ENCODE results near the gene ANKRD28. TPM values are rescaled to one million over a fixed set of nuclear protein-coding genes. Genes with fewer than 3 reads are reported as not detected.

The ANKRD28 gene
- total RNA-seq, 6 experiments from 2014 or later: 80.4 to 96.3 (median 90.4) TPM

DNA sequence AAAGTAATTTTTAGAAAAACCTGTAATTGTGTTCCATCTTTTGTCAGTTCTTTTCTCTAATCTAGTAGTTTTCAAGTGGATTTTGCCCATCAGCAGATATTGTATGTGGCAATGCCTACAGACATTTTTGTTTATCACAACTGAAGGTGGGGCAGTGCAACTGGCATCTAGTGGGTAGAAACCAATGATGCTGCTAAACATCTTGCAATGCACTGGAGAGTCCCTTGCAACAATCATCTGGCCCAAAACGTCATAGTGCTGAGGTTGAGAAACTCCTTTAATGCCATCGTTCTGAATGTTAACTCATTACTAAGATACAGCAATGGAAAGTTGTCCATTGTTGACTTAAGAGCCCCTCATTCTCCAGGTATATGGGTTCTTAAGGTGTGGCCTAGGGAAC, 116.1 kb downstream of the ANKRD28 start:
- Mint-ChIP-seq H3K4me3 (no peak overlapping the region), H3K27me3 (ENCODE audit: insufficient read depth) (no peaks in the 10 kb centered on the region), H3K27ac (no peak overlapping the region), H3K9me3 (no peaks in the 10 kb centered on the region), H3K36me3 (ENCODE audit: low read depth) (peaks cover 43% of the 10 kb centered on the region), H3K4me1 (ENCODE audit: low read depth) (peaks cover 27% of the 10 kb centered on the region)
- TF ChIP-seq, protein P1, sequence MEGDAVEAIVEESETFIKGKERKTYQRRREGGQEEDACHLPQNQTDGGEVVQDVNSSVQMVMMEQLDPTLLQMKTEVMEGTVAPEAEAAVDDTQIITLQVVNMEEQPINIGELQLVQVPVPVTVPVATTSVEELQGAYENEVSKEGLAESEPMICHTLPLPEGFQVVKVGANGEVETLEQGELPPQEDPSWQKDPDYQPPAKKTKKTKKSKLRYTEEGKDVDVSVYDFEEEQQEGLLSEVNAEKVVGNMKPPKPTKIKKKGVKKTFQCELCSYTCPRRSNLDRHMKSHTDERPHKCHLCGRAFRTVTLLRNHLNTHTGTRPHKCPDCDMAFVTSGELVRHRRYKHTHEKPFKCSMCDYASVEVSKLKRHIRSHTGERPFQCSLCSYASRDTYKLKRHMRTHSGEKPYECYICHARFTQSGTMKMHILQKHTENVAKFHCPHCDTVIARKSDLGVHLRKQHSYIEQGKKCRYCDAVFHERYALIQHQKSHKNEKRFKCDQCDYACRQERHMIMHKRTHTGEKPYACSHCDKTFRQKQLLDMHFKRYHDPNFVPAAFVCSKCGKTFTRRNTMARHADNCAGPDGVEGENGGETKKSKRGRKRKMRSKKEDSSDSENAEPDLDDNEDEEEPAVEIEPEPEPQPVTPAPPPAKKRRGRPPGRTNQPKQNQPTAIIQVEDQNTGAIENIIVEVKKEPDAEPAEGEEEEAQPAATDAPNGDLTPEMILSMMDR (IDR thresholded peaks at IDR 0.05): no peak
- DNase-seq: no peak

DNA sequence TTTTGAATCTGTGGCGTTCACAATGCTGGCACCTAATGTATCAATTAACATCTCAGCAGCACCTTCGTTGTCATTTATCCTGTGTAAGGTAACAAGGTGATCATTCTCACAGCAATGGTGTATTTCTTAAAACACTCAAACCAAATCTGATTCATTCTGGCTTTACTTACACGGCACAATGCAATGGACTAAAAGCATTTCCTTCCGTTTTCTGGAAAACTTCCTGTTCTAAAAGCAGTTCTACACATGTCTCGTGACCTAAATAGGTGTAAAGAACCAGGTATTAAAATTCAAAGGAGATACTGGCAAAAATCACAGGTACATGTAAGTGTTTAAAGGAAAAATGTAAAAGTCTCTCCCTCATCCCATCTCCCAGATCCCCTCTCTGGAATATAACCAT, 118.5 kb downstream of the ANKRD28 start:
- Mint-ChIP-seq H3K4me1 (ENCODE audit: low read depth) (peaks cover 24% of the 10 kb centered on the region), H3K36me3 (ENCODE audit: low read depth) (peaks cover 24% of the 10 kb centered on the region), H3K9me3 (no peaks in the 10 kb centered on the region), H3K27ac (peak overlapping the region; percentile 52), H3K4me3 (no peak overlapping the region), H3K27me3 (ENCODE audit: insufficient read depth) (no peaks in the 10 kb centered on the region)
- TF ChIP-seq, protein P1 (IDR thresholded peaks at IDR 0.05): no peak
- DNase-seq: no peak

DNA sequence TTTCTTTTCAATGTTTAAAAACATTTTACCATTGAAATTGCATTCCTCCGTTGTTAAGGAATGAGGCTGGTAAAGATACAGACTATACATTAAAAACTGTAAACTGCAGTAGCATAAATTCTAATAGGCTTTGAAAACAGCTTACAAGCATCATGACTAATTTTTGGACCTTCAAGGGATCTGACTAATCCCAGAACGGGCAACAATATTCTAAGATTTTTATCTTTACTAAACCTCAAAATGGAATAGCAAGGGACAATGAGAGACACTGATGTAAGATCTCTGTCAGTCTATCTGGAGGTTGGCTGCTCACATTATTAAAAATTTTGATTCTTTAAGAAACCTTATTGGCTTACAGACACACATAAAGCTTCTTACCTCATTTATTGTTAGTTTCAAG, 121.5 kb downstream of the ANKRD28 start:
- H3K27me3 Mint-ChIP-seq (ENCODE audit: insufficient read depth): no peaks in the 10 kb centered on the region
- TF ChIP-seq, protein P1 (IDR thresholded peaks at IDR 0.05): no peak
- peaks cover 27% of the 10 kb centered on the region for H3K36me3 Mint-ChIP-seq (ENCODE audit: low read depth)
- peaks cover 5% of the 10 kb centered on the region; the same call in 1 of the 2 replicates for H3K4me1 Mint-ChIP-seq (ENCODE audit: low read depth)
- peak overlapping the region; percentile 33; the same call in 1 of the 2 replicates for H3K27ac Mint-ChIP-seq
- H3K9me3 Mint-ChIP-seq: no peaks in the 10 kb centered on the region
- peak; percentile 75 for DNase-seq
- no peak overlapping the region for H3K4me3 Mint-ChIP-seq

DNA sequence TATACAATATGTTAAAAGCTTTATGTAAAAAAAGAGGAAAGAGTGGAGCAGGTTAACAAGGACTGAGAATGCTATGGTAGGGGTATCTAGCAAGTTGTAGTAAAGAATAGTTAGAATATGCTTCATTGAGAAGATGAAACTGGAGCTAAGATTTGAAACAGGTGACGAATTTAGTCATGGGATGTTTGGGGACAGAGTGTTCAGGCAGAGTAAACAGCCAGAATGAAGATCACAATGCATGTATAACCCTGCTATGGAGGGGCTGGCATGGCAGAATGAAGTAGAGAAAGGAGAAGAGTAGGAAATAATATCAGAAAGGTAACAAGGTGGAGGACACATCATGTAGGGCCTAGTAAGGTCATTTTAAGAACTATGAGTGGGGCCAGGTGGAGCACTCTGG, 124.2 kb downstream of the ANKRD28 start:
- Mint-ChIP-seq H3K27ac (no peak overlapping the region), H3K4me1 (ENCODE audit: low read depth) (no peaks in the 10 kb centered on the region; the same call in 1 of the 2 replicates), H3K4me3 (no peak overlapping the region), H3K36me3 (ENCODE audit: low read depth) (peaks cover 38% of the 10 kb centered on the region), H3K27me3 (ENCODE audit: insufficient read depth) (no peaks in the 10 kb centered on the region), H3K9me3 (no peaks in the 10 kb centered on the region)
- DNase-seq: no peak
- TF ChIP-seq, protein P1 (IDR thresholded peaks at IDR 0.05): no peak

DNA sequence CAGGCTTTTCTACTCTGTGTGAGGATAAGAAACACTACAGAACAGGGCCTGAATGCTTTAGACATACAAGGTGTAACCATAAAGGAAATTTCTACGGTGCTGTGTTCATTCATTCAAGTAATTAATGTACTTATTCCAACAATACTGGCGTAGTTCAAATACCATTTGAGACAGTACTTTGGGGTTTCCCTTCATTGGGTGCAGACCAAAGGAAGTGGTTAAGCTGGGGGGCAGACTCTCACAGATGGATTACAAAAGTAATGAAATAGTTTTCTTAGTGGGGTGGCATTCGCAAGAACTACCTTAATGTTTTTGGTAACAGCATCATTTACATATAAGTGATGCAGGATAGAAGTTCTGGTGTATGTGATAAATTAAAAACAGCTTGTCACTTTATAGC, 130.3 kb downstream of the ANKRD28 start:
- no peak for DNase-seq
- TF ChIP-seq, protein P1 (IDR thresholded peaks at IDR 0.05): no peak
- Mint-ChIP-seq H3K27me3 (ENCODE audit: insufficient read depth) (peaks cover 7% of the 10 kb centered on the region), H3K4me3 (no peak overlapping the region), H3K4me1 (ENCODE audit: low read depth) (peaks cover 19% of the 10 kb centered on the region), H3K36me3 (ENCODE audit: low read depth) (peaks cover 68% of the 10 kb centered on the region), H3K27ac (no peak overlapping the region), H3K9me3 (peaks cover 4% of the 10 kb centered on the region; the same call in 1 of the 2 replicates)

DNA sequence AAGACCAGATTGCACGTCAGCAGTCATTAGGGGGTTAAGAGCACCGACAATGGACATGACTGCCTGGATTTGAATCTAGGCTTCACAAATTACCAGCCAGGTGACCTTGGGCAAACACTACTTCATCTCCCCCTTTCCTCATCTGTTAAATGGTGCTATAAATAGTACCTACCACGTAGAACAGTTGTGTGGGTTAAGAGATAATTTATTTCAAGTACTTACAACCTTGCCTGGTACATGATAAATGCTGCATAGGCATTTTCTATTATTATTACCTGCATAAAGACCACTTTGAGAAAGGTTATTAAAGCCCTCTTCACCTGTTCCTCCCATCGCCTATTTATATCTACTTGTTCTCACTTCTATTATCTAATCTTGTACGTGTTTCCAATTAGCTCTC, 131.5 kb downstream of the ANKRD28 start:
- no peak overlapping the region for H3K4me3 Mint-ChIP-seq
- peaks cover 26% of the 10 kb centered on the region for H3K4me1 Mint-ChIP-seq (ENCODE audit: low read depth)
- DNase-seq: no peak
- H3K27me3 Mint-ChIP-seq (ENCODE audit: insufficient read depth): peaks cover 11% of the 10 kb centered on the region
- H3K9me3 Mint-ChIP-seq: peaks cover 4% of the 10 kb centered on the region; the same call in 1 of the 2 replicates
- TF ChIP-seq, protein P1 (IDR thresholded peaks at IDR 0.05): no peak
- peaks cover 72% of the 10 kb centered on the region for H3K36me3 Mint-ChIP-seq (ENCODE audit: low read depth)
- no peak overlapping the region for H3K27ac Mint-ChIP-seq

Data from HFFc6 (cell line).